Measurements from ENCODE around the gene TRIM33. TPM values are rescaled to one million over a fixed set of nuclear protein-coding genes. Genes with fewer than 3 reads are reported as not detected.
A peak's percentile ranks its signal among the peaks of the same experiment; 100 is the strongest.

The TRIM33 gene
- total and polyA plus RNA-seq, 2 of the 13 experiments (the other 11 are each of a cell fraction or from before 2014, with no cell fraction given), result 35.5 to 42.2 TPM

GRCh38 chr1:114458237-114458777 lies 52.7 kb downstream of the TRIM33 start (continued):
- TF ChIP-seq SP4 (CRISPR knock-in tag; IDR thresholded peaks at IDR 0.05) (no peak), PRMT3 (CRISPR knock-in tag; IDR thresholded peaks at IDR 0.05; ENCODE audit: borderline replicate concordance, low read depth) (no peak), FOSL1 (CRISPR knock-in tag; IDR thresholded peaks at IDR 0.05; ENCODE audit: borderline replicate concordance) (peak; percentile 72), FOXA3 (CRISPR knock-in tag; IDR thresholded peaks at IDR 0.05) (0 out of 2 replicates have a peak, but pooled peaks have one; percentile 13), ZNF772 (CRISPR knock-in tag; IDR thresholded peaks at IDR 0.05) (no peak), GABPA (IDR thresholded peaks at IDR 0.05; ENCODE audit: low read depth, low read length) (no peak), GABPA (CRISPR knock-in tag; IDR thresholded peaks at IDR 0.05; ENCODE audit: low read depth) (peak; percentile 58), HDAC2 (CRISPR knock-in tag; IDR thresholded peaks at IDR 0.05) (peak; percentile 19; the same call in 1 of the 2 replicates), SMAD9 (CRISPR knock-in tag; IDR thresholded peaks at IDR 0.05) (no peak), PLRG1 (conservative IDR thresholded peaks at IDR 0.05) (no peak), MED1 (CRISPR knock-in tag; IDR thresholded peaks at IDR 0.05) (peak; percentile 52; the same call in 1 of the 2 replicates), ZNF7 (CRISPR knock-in tag; IDR thresholded peaks at IDR 0.05) (no peak), MAF1 (CRISPR knock-in tag; IDR thresholded peaks at IDR 0.05; ENCODE audit: borderline replicate concordance) (no peak), SRSF1 (optimal IDR thresholded peaks at IDR 0.05; ENCODE audit: low read depth, low read length) (no peak), ZNF180 (CRISPR knock-in tag; IDR thresholded peaks at IDR 0.05; ENCODE audit: borderline replicate concordance, low read depth) (no peak), CREB1 (IDR thresholded peaks at IDR 0.05) (no peak), CREB1 (CRISPR knock-in tag; IDR thresholded peaks at IDR 0.05) (peak; percentile 13; the same call in 1 of the 2 replicates), ZNF644 (CRISPR knock-in tag; IDR thresholded peaks at IDR 0.05; ENCODE audit: low read depth) (peak; percentile 47; the same call in 1 of the 2 replicates), CEBPB (IDR thresholded peaks at IDR 0.05; ENCODE audit: borderline replicate concordance, low read depth, low read length) (peak; percentile 77), RARA (CRISPR knock-in tag; IDR thresholded peaks at IDR 0.05) (peak; percentile 58; the same call in 1 of the 2 replicates), TEAD2 (CRISPR knock-in tag; IDR thresholded peaks at IDR 0.05) (no peak), NCOA2 (CRISPR knock-in tag; IDR thresholded peaks at IDR 0.05) (peak; percentile 24; the same call in 1 of the 2 replicates), GATA4 (IDR thresholded peaks at IDR 0.05; ENCODE audit: borderline replicate concordance, low read depth) (peak; percentile 12; the same call in 1 of the 2 replicates), ZNF503 (CRISPR knock-in tag; IDR thresholded peaks at IDR 0.05) (no peak), AKAP8 (CRISPR knock-in tag; IDR thresholded peaks at IDR 0.05) (no peak), MAFG (CRISPR knock-in tag; IDR thresholded peaks at IDR 0.05) (peak; percentile 59; the same call in 1 of the 2 replicates), POGZ (CRISPR knock-in tag; IDR thresholded peaks at IDR 0.05) (0 out of 2 replicates have a peak, but pooled peaks have one; percentile 31), ATF4 (CRISPR knock-in tag; IDR thresholded peaks at IDR 0.05) (peak in 1 of 2 experiments; percentile 34; a peak in 1 of 4 replicates), SIX1 (CRISPR knock-in tag; IDR thresholded peaks at IDR 0.05; ENCODE audit: borderline replicate concordance) (peak; percentile 14; the same call in 1 of the 2 replicates), PCBP1 (IDR thresholded peaks at IDR 0.05; ENCODE audit: borderline replicate concordance, low read depth, low read length) (no peak), SAP130 (CRISPR knock-in tag; IDR thresholded peaks at IDR 0.05; ENCODE audit: low read depth) (peak; percentile 24; the same call in 1 of the 2 replicates)
